ENCODE data around the gene LPCAT3.

Gene LPCAT3

DNA sequence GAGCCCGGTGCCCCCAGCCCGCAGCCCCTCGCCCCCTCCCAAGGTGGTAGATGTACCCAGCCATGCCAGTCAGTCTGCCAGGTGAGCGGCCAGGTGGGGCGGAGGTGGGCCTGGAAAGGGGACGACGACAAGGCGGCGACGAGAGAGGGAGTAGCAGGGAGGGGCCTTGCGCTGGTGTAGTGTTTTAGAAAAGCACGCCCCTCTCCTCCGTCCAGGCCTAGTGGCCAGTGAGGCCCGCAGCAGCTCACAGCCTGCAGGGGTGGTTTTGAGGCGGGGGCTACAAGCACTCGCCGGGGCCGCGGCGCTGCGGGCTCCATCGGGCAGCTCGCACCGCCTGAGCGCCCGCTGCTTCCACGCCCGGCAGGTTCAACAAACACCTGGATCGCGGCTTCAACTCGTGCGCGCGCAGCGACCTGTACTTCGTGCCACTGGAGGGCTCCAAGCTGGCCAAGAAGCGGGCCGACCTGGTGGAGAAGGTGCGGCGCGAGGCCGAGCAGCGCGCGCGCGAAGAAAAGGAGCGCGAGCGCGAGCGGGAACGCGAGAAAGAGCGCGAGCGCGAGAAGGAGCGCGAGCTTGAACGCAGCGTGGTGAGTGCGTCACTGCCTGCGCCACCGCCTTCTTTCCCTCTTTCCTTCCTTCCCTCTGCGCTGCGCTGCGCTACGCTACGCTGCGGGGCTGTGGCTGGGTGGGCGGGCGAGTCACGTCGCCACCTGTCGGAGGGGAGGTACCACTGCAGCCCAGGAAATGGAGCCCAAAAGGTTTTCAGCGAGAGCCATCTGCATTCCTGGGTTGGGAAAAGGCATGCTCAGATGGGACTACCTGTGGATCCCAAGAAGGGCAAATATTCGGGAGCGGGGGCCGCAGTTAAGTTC is 80.6 kb downstream of the LPCAT3 start:
- H3K27ac ChIP-seq = peak overlapping the region; percentile 86
- TF ChIP-seq ZFX (IDR thresholded peaks at IDR 0.05) = peak; percentile 73; the same call in 1 of the 2 replicates
- TF ChIP-seq, protein P1, sequence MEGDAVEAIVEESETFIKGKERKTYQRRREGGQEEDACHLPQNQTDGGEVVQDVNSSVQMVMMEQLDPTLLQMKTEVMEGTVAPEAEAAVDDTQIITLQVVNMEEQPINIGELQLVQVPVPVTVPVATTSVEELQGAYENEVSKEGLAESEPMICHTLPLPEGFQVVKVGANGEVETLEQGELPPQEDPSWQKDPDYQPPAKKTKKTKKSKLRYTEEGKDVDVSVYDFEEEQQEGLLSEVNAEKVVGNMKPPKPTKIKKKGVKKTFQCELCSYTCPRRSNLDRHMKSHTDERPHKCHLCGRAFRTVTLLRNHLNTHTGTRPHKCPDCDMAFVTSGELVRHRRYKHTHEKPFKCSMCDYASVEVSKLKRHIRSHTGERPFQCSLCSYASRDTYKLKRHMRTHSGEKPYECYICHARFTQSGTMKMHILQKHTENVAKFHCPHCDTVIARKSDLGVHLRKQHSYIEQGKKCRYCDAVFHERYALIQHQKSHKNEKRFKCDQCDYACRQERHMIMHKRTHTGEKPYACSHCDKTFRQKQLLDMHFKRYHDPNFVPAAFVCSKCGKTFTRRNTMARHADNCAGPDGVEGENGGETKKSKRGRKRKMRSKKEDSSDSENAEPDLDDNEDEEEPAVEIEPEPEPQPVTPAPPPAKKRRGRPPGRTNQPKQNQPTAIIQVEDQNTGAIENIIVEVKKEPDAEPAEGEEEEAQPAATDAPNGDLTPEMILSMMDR (conservative IDR thresholded peaks at IDR 0.05) = peak; percentile 98

DNA sequence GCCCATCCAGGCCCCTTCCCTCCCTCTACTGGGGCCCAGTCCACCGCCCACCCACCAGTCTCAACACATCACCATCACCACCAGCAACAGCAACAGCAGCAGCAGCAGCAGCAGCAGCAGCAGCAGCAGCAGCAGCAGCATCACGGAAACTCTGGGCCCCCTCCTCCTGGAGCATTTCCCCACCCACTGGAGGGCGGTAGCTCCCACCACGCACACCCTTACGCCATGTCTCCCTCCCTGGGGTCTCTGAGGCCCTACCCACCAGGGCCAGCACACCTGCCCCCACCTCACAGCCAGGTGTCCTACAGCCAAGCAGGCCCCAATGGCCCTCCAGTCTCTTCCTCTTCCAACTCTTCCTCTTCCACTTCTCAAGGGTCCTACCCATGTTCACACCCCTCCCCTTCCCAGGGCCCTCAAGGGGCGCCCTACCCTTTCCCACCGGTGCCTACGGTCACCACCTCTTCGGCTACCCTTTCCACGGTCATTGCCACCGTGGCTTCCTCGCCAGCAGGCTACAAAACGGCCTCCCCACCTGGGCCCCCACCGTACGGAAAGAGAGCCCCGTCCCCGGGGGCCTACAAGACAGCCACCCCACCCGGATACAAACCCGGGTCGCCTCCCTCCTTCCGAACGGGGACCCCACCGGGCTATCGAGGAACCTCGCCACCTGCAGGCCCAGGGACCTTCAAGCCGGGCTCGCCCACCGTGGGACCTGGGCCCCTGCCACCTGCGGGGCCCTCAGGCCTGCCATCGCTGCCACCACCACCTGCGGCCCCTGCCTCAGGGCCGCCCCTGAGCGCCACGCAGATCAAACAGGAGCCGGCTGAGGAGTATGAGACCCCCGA is 81.4 kb downstream of the LPCAT3 start:
- TF ChIP-seq, protein P1 (conservative IDR thresholded peaks at IDR 0.05) = no peak
- no peak for TF ChIP-seq ZFX (IDR thresholded peaks at IDR 0.05)
- H3K27ac ChIP-seq = peak overlapping the region; percentile 86

DNA sequence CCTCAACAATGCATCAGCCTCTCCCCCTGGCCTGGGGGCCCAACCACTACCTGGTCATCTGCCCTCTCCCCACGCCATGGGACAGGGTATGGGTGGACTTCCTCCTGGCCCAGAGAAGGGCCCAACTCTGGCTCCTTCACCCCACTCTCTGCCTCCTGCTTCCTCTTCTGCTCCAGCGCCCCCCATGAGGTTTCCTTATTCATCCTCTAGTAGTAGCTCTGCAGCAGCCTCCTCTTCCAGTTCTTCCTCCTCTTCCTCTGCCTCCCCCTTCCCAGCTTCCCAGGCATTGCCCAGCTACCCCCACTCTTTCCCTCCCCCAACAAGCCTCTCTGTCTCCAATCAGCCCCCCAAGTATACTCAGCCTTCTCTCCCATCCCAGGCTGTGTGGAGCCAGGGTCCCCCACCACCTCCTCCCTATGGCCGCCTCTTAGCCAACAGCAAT is 82.1 kb downstream of the LPCAT3 start:
- no peak for TF ChIP-seq ZFX (IDR thresholded peaks at IDR 0.05)
- TF ChIP-seq, protein P1 (conservative IDR thresholded peaks at IDR 0.05) = no peak
- peak overlapping the region; percentile 86; the same call in 1 of the 2 replicates for H3K27ac ChIP-seq

DNA sequence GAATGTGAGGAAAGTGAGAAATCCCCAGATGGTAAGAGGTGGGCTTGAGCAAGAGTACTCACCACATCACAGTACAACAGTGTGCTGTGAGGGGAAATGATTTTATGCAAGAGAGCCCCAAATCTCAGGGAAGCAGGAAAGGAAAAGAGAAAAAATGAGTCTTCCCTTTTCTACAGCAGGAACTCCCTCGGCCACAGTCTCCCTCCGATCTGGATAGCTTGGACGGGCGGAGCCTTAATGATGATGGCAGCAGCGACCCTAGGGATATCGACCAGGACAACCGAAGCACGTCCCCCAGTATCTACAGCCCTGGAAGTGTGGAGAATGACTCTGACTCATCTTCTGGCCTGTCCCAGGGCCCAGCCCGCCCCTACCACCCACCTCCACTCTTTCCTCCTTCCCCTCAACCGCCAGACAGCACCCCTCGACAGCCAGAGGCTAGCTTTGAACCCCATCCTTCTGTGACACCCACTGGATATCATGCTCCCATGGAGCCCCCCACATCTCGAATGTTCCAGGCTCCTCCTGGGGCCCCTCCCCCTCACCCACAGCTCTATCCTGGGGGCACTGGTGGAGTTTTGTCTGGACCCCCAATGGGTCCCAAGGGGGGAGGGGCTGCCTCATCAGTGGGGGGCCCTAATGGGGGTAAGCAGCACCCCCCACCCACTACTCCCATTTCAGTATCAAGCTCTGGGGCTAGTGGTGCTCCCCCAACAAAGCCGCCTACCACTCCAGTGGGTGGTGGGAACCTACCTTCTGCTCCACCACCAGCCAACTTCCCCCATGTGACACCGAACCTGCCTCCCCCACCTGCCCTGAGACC is 82.7 kb downstream of the LPCAT3 start:
- TF ChIP-seq, protein P1 (conservative IDR thresholded peaks at IDR 0.05) = no peak
- no peak for TF ChIP-seq ZFX (IDR thresholded peaks at IDR 0.05)
- no peak overlapping the region for H3K27ac ChIP-seq

DNA sequence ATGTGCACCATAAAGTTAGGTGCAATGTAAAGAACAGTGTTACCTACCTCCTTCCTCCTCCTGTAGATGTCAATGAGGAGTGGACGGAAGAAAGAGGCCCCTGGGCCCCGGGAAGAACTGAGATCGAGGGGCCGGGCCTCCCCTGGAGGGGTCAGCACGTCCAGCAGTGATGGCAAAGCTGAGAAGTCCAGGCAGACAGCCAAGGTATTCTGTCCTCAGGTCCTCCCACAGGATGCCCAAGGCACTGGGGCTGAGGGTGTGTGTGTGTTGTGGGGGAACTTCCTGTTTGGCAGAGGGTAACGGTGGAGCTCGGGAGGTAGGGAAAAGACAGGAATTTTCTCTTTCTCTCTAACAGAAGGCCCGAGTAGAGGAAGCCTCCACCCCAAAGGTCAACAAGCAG is 84.2 kb downstream of the LPCAT3 start:
- H3K27ac ChIP-seq = peak overlapping the region; percentile 26
- TF ChIP-seq, protein P1 (conservative IDR thresholded peaks at IDR 0.05) = no peak
- no peak for TF ChIP-seq ZFX (IDR thresholded peaks at IDR 0.05)

DNA sequence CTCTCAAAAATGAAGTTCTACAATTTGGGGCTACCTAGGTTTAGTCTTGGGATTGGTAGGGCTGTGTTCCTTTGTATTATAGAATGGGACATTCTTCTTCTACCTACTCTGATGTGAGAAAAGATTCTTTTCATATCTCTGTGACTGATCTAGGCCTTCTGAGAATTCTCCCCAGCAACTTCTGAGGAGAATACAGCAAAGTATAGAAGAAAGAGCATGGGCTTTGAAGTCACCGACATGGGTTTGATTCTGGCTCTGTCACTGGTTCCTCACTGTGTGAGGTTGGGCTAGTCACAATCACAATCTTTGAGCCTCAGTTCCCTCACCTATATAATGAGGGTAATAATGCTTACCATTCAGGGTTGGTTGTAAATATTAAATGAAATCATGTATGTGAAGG is 85.5 kb downstream of the LPCAT3 start:
- TF ChIP-seq ZFX (IDR thresholded peaks at IDR 0.05) = no peak
- TF ChIP-seq, protein P1 (conservative IDR thresholded peaks at IDR 0.05) = no peak
- H3K27ac ChIP-seq = no peak overlapping the region; the same call in 1 of the 2 replicates
